ENCODE measurements around the gene DACT3.

- TF ChIP-seq YY1 (IDR thresholded peaks at IDR 0.05; ENCODE audit: insufficient read depth, insufficient read length) (no peak), SUZ12 (IDR thresholded peaks at IDR 0.05; ENCODE audit: extremely low read depth, insufficient read depth, insufficient read length) (no peak), ZNF274 (IDR thresholded peaks at IDR 0.05; ENCODE audit: low read depth, low read length) (no peak)
Observed at GRCh38 chr19:46650445-46650844, 10.5 kb downstream of the DACT3 start.
